ENCODE results near the gene NCS1. TPM values are rescaled to one million over a fixed set of nuclear protein-coding genes. Genes with fewer than 3 reads are reported as not detected.

Gene NCS1
- total RNA-seq, 2 donors from 2014 or later = 3.8 to 21.3 TPM

DNA sequence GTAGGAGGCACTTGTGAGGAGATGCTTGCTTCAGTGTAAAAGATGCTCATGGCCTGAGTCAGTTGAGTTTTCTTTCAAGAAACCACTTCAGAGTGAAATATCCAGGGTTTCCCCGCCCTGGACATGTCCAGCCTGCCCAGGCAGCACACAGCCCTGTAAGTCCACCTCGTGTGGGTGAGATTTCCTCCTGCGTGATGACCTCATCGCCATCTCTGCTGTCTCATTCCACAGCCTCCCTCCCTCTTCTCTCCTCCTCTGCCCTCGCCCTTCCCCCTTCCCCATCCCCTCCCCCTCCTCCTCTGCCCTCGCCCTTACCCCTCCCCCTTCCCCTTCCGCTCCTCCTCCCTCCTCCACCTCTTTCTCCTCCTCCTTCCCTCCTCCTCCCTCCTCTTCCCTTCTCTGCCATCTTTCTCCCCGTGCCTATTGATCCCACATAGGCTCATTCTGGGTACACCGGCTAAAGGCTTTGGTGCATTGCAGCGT is 34.0 kb upstream of the NCS1 start:
- TF ChIP-seq CTCF (IDR thresholded peaks at IDR 0.05) = no peak
- Histone ChIP-seq H3K27me3 (no peaks in the 10 kb centered on the region), H3K9me3 (no peaks in the 10 kb centered on the region), H3K27ac (no peak overlapping the region), H3K36me3 (no peaks in the 10 kb centered on the region), H3K4me1 (no peaks in the 10 kb centered on the region), H3K9ac (ENCODE audit: low read depth in 2 of 2, low read length in 2 of 2) (no peak overlapping the region), H3K4me3 (no peak overlapping the region)
- intact Hi-C loops (cut with DNase I) = no loop called here
- no peak for DNase-seq

DNA sequence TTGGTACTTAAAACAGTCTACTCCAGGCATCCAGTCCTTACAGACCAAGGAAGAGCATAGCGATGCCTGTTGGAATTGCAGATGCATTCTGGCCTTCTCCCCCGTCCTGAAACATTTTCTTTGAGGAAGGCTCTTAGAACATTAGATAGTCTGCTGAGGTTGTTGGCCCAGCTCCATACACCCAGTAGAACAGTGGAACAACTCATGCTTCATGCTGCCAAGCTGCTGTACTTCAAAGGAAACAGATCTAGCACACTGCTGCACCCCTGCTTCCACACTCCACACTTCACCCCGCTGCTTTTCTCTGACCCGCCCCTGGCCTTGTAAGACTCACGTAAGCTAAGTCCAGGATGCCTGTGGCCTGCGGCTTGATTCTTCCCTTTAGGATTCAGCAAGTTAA is 33.4 kb upstream of the NCS1 start:
- intact Hi-C loops (cut with DNase I) = no loop called here
- H3K4me3 ChIP-seq = no peak overlapping the region
- no peaks in the 10 kb centered on the region for H3K27me3 ChIP-seq
- no peak overlapping the region for H3K27ac ChIP-seq
- H3K9me3 ChIP-seq = no peaks in the 10 kb centered on the region
- no peaks in the 10 kb centered on the region for H3K36me3 ChIP-seq
- H3K4me1 ChIP-seq = no peaks in the 10 kb centered on the region
- no peak overlapping the region for H3K9ac ChIP-seq (ENCODE audit: low read depth in 2 of 2, low read length in 2 of 2)
- TF ChIP-seq CTCF (IDR thresholded peaks at IDR 0.05) = no peak
- DNase-seq = no peak

DNA sequence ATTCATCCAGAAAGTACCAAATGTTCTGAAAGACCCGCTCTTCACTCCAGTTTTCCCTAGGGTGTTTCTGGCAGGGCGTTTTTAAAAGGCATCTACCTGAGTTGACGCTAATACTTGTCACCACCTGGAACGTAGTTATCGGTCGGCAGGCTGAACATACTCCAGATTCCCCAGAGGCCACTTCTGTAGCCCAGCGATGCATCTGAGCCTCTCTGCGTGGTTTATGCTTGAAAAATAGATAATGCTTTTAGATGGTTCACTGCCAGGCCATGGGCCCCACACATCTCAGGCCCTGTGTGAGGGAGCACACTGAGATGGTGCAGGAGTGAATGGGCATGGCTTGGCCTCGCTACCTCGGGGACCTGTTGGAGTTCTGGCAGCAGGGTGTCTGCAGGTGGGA is 33.0 kb upstream of the NCS1 start:
- DNase-seq = no peak
- Histone ChIP-seq H3K27ac (no peak overlapping the region), H3K9ac (ENCODE audit: low read depth in 2 of 2, low read length in 2 of 2) (no peak overlapping the region), H3K27me3 (no peaks in the 10 kb centered on the region), H3K4me3 (no peak overlapping the region), H3K4me1 (no peaks in the 10 kb centered on the region), H3K9me3 (no peaks in the 10 kb centered on the region), H3K36me3 (no peaks in the 10 kb centered on the region)
- intact Hi-C loops (cut with DNase I) = no loop called here
- TF ChIP-seq CTCF (IDR thresholded peaks at IDR 0.05) = no peak

DNA sequence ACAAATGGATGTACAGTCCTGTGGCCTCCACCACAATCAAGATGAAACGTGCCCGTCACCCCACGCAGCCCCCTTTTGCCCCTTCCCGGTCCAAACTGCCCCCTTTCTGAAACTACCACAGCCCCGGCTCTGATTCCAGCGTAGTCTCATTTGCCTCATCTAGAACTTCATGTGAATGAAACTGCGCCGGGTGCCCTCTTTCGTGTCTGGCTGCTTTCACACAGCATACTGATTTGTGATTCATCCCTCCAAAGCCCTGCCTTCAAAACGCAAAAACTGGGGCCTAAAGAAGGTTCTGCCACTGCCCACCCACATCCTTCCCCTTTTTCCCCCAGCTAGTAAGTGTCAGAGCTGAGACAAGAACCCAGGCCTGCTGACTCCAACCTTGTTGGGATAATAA is 31.5 kb upstream of the NCS1 start:
- peaks cover 4% of the 10 kb centered on the region for H3K4me1 ChIP-seq
- no peak for DNase-seq
- H3K4me3 ChIP-seq = no peak overlapping the region
- TF ChIP-seq CTCF (IDR thresholded peaks at IDR 0.05) = no peak
- no peaks in the 10 kb centered on the region for H3K36me3 ChIP-seq
- H3K9me3 ChIP-seq = no peaks in the 10 kb centered on the region
- no peaks in the 10 kb centered on the region for H3K27me3 ChIP-seq
- H3K9ac ChIP-seq (ENCODE audit: low read depth in 2 of 2, low read length in 2 of 2) = no peak overlapping the region
- intact Hi-C loops (cut with DNase I) = no loop called here
- H3K27ac ChIP-seq = no peak overlapping the region

- H3K4me3 ChIP-seq = no peak overlapping the region
- intact Hi-C loops (cut with DNase I) = no loop called here
- no peak overlapping the region for H3K27ac ChIP-seq
- no peaks in the 10 kb centered on the region for H3K36me3 ChIP-seq
- no peaks in the 10 kb centered on the region for H3K9me3 ChIP-seq
- no peak for TF ChIP-seq CTCF (IDR thresholded peaks at IDR 0.05)
- DNase-seq = no peak
- no peak overlapping the region for H3K9ac ChIP-seq (ENCODE audit: low read depth in 2 of 2, low read length in 2 of 2)
- peaks cover 4% of the 10 kb centered on the region for H3K4me1 ChIP-seq
- H3K27me3 ChIP-seq = no peaks in the 10 kb centered on the region
These were observed 30.1 kb upstream of the NCS1 start for GRCh38 chr9:130142056-130142455.

DNA sequence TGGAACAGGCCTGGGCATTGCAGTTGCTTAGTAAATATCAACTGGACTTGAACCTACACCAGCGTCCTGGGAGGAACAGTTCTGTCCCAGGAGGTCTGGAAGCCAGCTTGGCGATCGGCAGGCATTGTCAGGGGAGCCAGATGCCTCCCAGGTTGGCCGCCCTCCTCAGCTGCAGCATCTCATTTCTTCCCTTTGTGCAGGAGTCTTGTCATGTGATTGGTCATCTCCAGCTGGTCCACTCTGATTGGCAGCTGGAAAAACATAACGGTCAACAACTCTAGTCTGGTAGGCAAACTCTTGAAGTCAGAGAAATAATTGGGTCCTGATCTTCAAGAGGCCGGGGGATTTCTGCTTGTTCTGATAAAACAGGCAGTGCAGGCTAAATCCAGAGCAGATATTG is 29.6 kb upstream of the NCS1 start:
- Histone ChIP-seq H3K4me3 (no peak overlapping the region), H3K9me3 (no peaks in the 10 kb centered on the region), H3K27me3 (no peaks in the 10 kb centered on the region), H3K36me3 (no peaks in the 10 kb centered on the region), H3K27ac (no peak overlapping the region), H3K9ac (ENCODE audit: low read depth in 2 of 2, low read length in 2 of 2) (no peak overlapping the region), H3K4me1 (peaks cover 4% of the 10 kb centered on the region)
- TF ChIP-seq CTCF (IDR thresholded peaks at IDR 0.05) = no peak
- DNase-seq = no peak
- intact Hi-C loops (cut with DNase I) = no loop called here

Measured in colonic mucosa (tissue), 4 donors.